Endothelial cell (in vitro differentiated cells): ENCODE results near the gene HAPLN2. TPM values are rescaled to one million over a fixed set of nuclear protein-coding genes. Genes with fewer than 3 reads are reported as not detected.

ENCODE experiments used
- total RNA-seq: library from RNA; stranded (reverse); fragmentation: NEBNext Ultra II Directional; extraction: Animal tissue kit (Norgen Biotek cat#: 25700); gene quantifications from one replicate; pipeline ENCODE4 v1.2.1, GENCODE V29; 2021; ENCODE audit not compliant: unreplicated experiment

The HAPLN2 gene
- total RNA-seq, 1 donor from 2014 or later, result 1.3 TPM

Other genes with a start within 250 kb of the HAPLN2 start
- gene MEF2D, start 118.6 kb upstream of the HAPLN2 start, total RNA-seq, result 45.2 TPM
- gene IQGAP3, start 46.9 kb upstream of the HAPLN2 start, total RNA-seq, result 13.1 TPM
- not detected for gene TTC24, start 39.7 kb upstream of the HAPLN2 start, total RNA-seq
- 190 TPM for gene NAXE, start 27.6 kb upstream of the HAPLN2 start, total RNA-seq
- gene GPATCH4, start 17.9 kb upstream of the HAPLN2 start, total RNA-seq, result 18.6 TPM
- 0.46 TPM for gene BCAN, start 22.7 kb downstream of the HAPLN2 start, total RNA-seq
- gene NES, start 58.0 kb downstream of the HAPLN2 start, total RNA-seq, result 111 TPM
- gene CRABP2, start 86.2 kb downstream of the HAPLN2 start, total RNA-seq, result 9.5 TPM
- 19.3 TPM for gene METTL25B, start 109.1 kb downstream of the HAPLN2 start, total RNA-seq
- 33.4 TPM for gene ISG20L2, start 109.4 kb downstream of the HAPLN2 start, total RNA-seq
- gene MRPL24, start 121.7 kb downstream of the HAPLN2 start, total RNA-seq, result 26.7 TPM
- 175 TPM for gene HDGF, start 132.3 kb downstream of the HAPLN2 start, total RNA-seq
- 91.9 TPM for gene PRCC, start 148.1 kb downstream of the HAPLN2 start, total RNA-seq
- not detected for gene SH2D2A, start 197.4 kb downstream of the HAPLN2 start, total RNA-seq
- gene INSRR, start 239.7 kb downstream of the HAPLN2 start, total RNA-seq, result not detected
- gene NTRK1, start 241.4 kb downstream of the HAPLN2 start, total RNA-seq, result 0.23 TPM